GM06990 (cell line): ENCODE results near the gene SYT11.

ENCODE experiments used
- DNase-seq: peaks from one replicate; pipeline ENCODE4 v3.0.0-alpha.2; 2011; ENCODE audit not compliant: insufficient read length; ENCODE audit errors: extremely low read depth
- H3K27me3 ChIP-seq: replicated peaks from 2 replicates; pipeline ENCODE4 v1.6.0; 2011; ENCODE audit warnings: low read length; ENCODE audit not compliant: control insufficient read depth, insufficient read depth
- H3K36me3 ChIP-seq: 2 replicates; pipeline ENCODE4 v1.5.1; 2011; ENCODE audit warnings: low read length; ENCODE audit not compliant: control insufficient read depth, insufficient read depth
- H3K4me3 ChIP-seq: replicated peaks from 2 replicates; pipeline ENCODE4 v1.5.1; 2011; ENCODE audit warnings: low read depth, mild to moderate bottlenecking, control low read depth, low read length
- CTCF ChIP-seq: IDR thresholded peaks from 2 replicates; pipeline ENCODE4 v1.5.1; 2011; ENCODE audit warnings: low read length, control low read depth, mild to moderate bottlenecking, inconsistent platforms; ENCODE audit not compliant: insufficient read depth, poor library complexity, severe bottlenecking

SYT11 gene

GRCh38 chr1:155858800-155859233 is 550 bp upstream of the SYT11 start:
- Histone ChIP-seq H3K4me3 (peak overlapping the region; percentile 67), H3K36me3 (peaks cover 5% of the 10 kb centered on the region), H3K27me3 (no peaks in the 10 kb centered on the region)
- no peak for DNase-seq
- no peak for TF ChIP-seq CTCF

- peak overlapping the region; percentile 73 for H3K4me3 ChIP-seq
- no peaks in the 10 kb centered on the region for H3K27me3 ChIP-seq
- TF ChIP-seq CTCF: no peak
- peak; percentile 85 for DNase-seq
- H3K36me3 ChIP-seq: peaks cover 2% of the 10 kb centered on the region
Measured at GRCh38 chr1:155859881-155860871, 809 bp downstream of the SYT11 start.

- H3K36me3 ChIP-seq: no peaks in the 10 kb centered on the region
- TF ChIP-seq CTCF: no peak
- no peak for DNase-seq
- H3K4me3 ChIP-seq: peak overlapping the region; percentile 73
- H3K27me3 ChIP-seq: no peaks in the 10 kb centered on the region
Measured at GRCh38 chr1:155860970-155861510, 1.7 kb downstream of the SYT11 start.

- Histone ChIP-seq H3K4me3 (no peak overlapping the region), H3K27me3 (no peaks in the 10 kb centered on the region), H3K36me3 (no peaks in the 10 kb centered on the region)
- no peak for TF ChIP-seq CTCF
- DNase-seq: no peak
Measured at GRCh38 chr1:155861896-155862295, 2.5 kb downstream of the SYT11 start.

- no peak for DNase-seq
- H3K36me3 ChIP-seq: no peaks in the 10 kb centered on the region
- no peaks in the 10 kb centered on the region for H3K27me3 ChIP-seq
- no peak for TF ChIP-seq CTCF
- H3K4me3 ChIP-seq: no peak overlapping the region
Measured at GRCh38 chr1:155864393-155864792, 5.0 kb downstream of the SYT11 start.
